Spleen (tissue), 11 donors: ENCODE data around the gene USP36. TPM values are rescaled to one million over a fixed set of nuclear protein-coding genes. Genes with fewer than 3 reads are reported as not detected.

Source experiments
- DNase-seq: peaks from one replicate; pipeline ENCODE4 v3.0.0-alpha.2; 2020
- H3K27ac ChIP-seq, 8 donors: fragments of 200-600 bp; sonication (generic) in 7 of 8; 1 replicate in 4 of 8; 2 replicates in 4 of 8; pipeline versions ENCODE4 v1.5.0 to v1.8.0; 2016 to 2021; ENCODE audit warnings: inconsistent platforms in 4 of 8, mild to moderate bottlenecking in 4 of 8, moderate library complexity in 1 of 8
- H3K27me3 ChIP-seq, 7 donors: fragments of 200-600 bp; sonication (generic) in 6 of 7; replicated peaks in 1 of 7; 1 replicate in 4 of 7; 2 replicates in 3 of 7; pipeline versions ENCODE4 v1.5.0 to v1.8.0; 2016 to 2021; ENCODE audit warnings: inconsistent platforms in 3 of 7, mild to moderate bottlenecking in 1 of 7
- H3K36me3 ChIP-seq, 6 donors: fragments of 200-600 bp; sonication (generic) in 5 of 6; 1 replicate in 4 of 6; 2 replicates in 2 of 6; pipeline versions ENCODE4 v1.5.0 to v1.8.0; 2016 to 2021; ENCODE audit warnings: inconsistent platforms in 2 of 6
- H3K4me1 ChIP-seq, 6 donors: fragments of 200-600 bp; sonication (generic) in 5 of 6; 1 replicate in 3 of 6; 2 replicates in 3 of 6; pipeline versions ENCODE4 v1.5.0 to v1.8.0; 2016 to 2021; ENCODE audit warnings: inconsistent platforms in 3 of 6
- H3K4me3 ChIP-seq, 8 donors: fragments of 200-600 bp; sonication (generic) in 7 of 8; 1 replicate in 4 of 8; 2 replicates in 4 of 8; pipeline versions ENCODE4 v1.5.0 to v1.8.0; 2016 to 2021; ENCODE audit warnings: inconsistent platforms in 4 of 8, mild to moderate bottlenecking in 4 of 8, moderate library complexity in 2 of 8
- H3K9me3 ChIP-seq, 8 donors: fragments of 200-600 bp; sonication (generic) in 7 of 8; 1 replicate in 4 of 8; 2 replicates in 4 of 8; pipeline versions ENCODE4 v1.5.0 to v1.8.0; 2016 to 2021; ENCODE audit warnings: inconsistent platforms in 4 of 8
- CTCF ChIP-seq, 11 experiments: fragments of 200-600 bp in 7 of 11; fragments of 450-650 bp in 4 of 11; sonication (generic) in 4 of 11; IDR thresholded peaks in 8 of 11; conservative IDR thresholded peaks in 3 of 11; 1 replicate in 7 of 11; 2 replicates in 4 of 11; pipeline versions ENCODE4 v1.4.0 to v1.8.0; 2016 to 2021; ENCODE audit warnings: antibody characterized with exemption in 11 of 11, inconsistent platforms in 4 of 11, mild to moderate bottlenecking in 1 of 11
- POLR2A ChIP-seq, 3 donors: fragments of 450-650 bp; IDR thresholded peaks; one replicate each; pipeline ENCODE4 v1.5.1; 2017; ENCODE audit warnings: antibody characterized with exemption in 3 of 3, mild to moderate bottlenecking in 1 of 3
- POLR2AphosphoS5 ChIP-seq, 3 donors: sonication (generic); formaldehyde crosslinking; IDR thresholded peaks; one replicate each; pipeline ENCODE4 v1.5.1; 2017; ENCODE audit warnings: antibody characterized with exemption in 3 of 3
- WGBS, 5 donors: extraction: QIAGEN DNeasy Blood & Tissue Kit in 3 of 5; methylation state at CpG; one replicate each; pipeline versions ENCODE4 v1.1.5 to v1.1.7; 2013 to 2018; 5-methylcytosine and 5-hydroxymethylcytosine counted together
- intact Hi-C: fragments of 100-400 bp; cut with DNase I; formaldehyde crosslinking; loops from one replicate; pipeline ENCODE4 v1.15.0; 2023; ENCODE audit warnings: low total_unique reads
- polyA plus RNA-seq, 3 donors: library from polyadenylated mRNA; stranded (reverse); fragments of 200-250 nt; gene quantifications; one replicate each; pipeline ENCODE4 v1.2.1, GENCODE V29; 2013
- total RNA-seq, 7 donors: library from RNA; depleted of rRNA in 3 of 7; stranded (reverse); fragments of >200 nt in 3 of 7; fragmentation: NEBNext Ultra II Directional in 4 of 7; extraction: Animal tissue kit (Norgen Biotek cat#: 25700) in 4 of 7; gene quantifications; one replicate each; pipeline versions ENCODE4 v1.1.0 to v1.2.1, GENCODE V29; 2016 to 2021
- donor health status: healthy with polysubstance abuse.
- donor health status: DM: no; HTN: no; CAD: no; lungs with moderate emphysema.
- donor health status: DM: no; HTN: no; CAD: no.
- donor health status: Bipolar disorder and iron deficiency.
- donor health status: healthy.
- donor health status: DM: no; HTN: no; CAD: no.
- donor health status: DM: yes; HTN: yes; CAD: no.

The USP36 gene
- total and polyA plus RNA-seq, 10 donors = 13.4 to 95.0 (median 51.6) TPM

GRCh38 chr17:78884148-78884825 is 43.7 kb upstream of the USP36 start:
- Histone ChIP-seq H3K4me3 (peak overlapping the region in 4 of 8 donors; percentile 1 to 58 (median 13)), H3K36me3 (peaks cover 0 to 13% (median 0%) of the 10 kb centered on the region in 6 donors), H3K27me3 (peaks cover 0 to 19% (median 0%) of the 10 kb centered on the region in 7 donors), H3K9me3 (no peaks in the 10 kb centered on the region), H3K4me1 (peaks cover 40 to 100% (median 85%) of the 10 kb centered on the region in 6 donors), H3K27ac (peak overlapping the region; percentile 78 to 97 (median 94))
- TF ChIP-seq CTCF (IDR thresholded peaks at IDR 0.05 in 8 of 11, conservative IDR thresholded peaks at IDR 0.05 in 3 of 11) (no peak), POLR2A (IDR thresholded peaks at IDR 0.05) (no peak), POLR2AphosphoS5 (IDR thresholded peaks at IDR 0.05) (no peak)
- intact Hi-C loops = no loop called here
- no peak for DNase-seq
- 52 to 68% (median 55%) methylated on average over 11 to 20 of the region's 20 CpGs for WGBS, 5 donors

- Histone ChIP-seq H3K27ac (peak overlapping the region; percentile 78 to 97 (median 94)), H3K4me1 (peaks cover 46 to 100% (median 85%) of the 10 kb centered on the region in 6 donors), H3K9me3 (no peaks in the 10 kb centered on the region), H3K27me3 (peaks cover 0 to 23% (median 0%) of the 10 kb centered on the region in 7 donors), H3K4me3 (peak overlapping the region in 5 of 8 donors; percentile 1 to 58 (median 12)), H3K36me3 (peaks cover 0 to 13% (median 0%) of the 10 kb centered on the region in 6 donors)
- peak; percentile 89 for DNase-seq
- 7 to 19% (median 13%) methylated on average over 23 to 24 of the region's 24 CpGs for WGBS, 5 donors
- intact Hi-C loops = no loop called here
- TF ChIP-seq POLR2AphosphoS5 (IDR thresholded peaks at IDR 0.05) (peak; percentile 76 to 81 (median 80)), CTCF (IDR thresholded peaks at IDR 0.05 in 8 of 11, conservative IDR thresholded peaks at IDR 0.05 in 3 of 11) (peak in 1 of 11 experiments; percentile 8), POLR2A (IDR thresholded peaks at IDR 0.05) (peak in 1 of 3 donors; percentile 4)
Observed at GRCh38 chr17:78883533-78884131, 43.0 kb upstream of the USP36 start.

- intact Hi-C loops = no loop called here
- H3K27me3 ChIP-seq = peaks cover 0 to 23% (median 0%) of the 10 kb centered on the region in 7 donors
- DNase-seq = peak; percentile 91
- H3K4me3 ChIP-seq = peak overlapping the region in 5 of 8 donors; percentile 1 to 58 (median 12)
- H3K27ac ChIP-seq = peak overlapping the region; percentile 78 to 97 (median 94)
- H3K36me3 ChIP-seq = peaks cover 0 to 13% (median 0%) of the 10 kb centered on the region in 6 donors
- H3K9me3 ChIP-seq = no peaks in the 10 kb centered on the region
- WGBS, 5 donors = 8 to 26% (median 15%) methylated on average over 10 of the region's 10 CpGs
- peak in 1 of 11 experiments; percentile 11 for TF ChIP-seq CTCF (IDR thresholded peaks at IDR 0.05 in 8 of 11, conservative IDR thresholded peaks at IDR 0.05 in 3 of 11)
- no peak for TF ChIP-seq POLR2A (IDR thresholded peaks at IDR 0.05)
- TF ChIP-seq POLR2AphosphoS5 (IDR thresholded peaks at IDR 0.05) = peak; percentile 67 to 79 (median 72)
- peaks cover 46 to 100% (median 85%) of the 10 kb centered on the region in 6 donors for H3K4me1 ChIP-seq
Observed at GRCh38 chr17:78883089-78883532, 42.5 kb upstream of the USP36 start.
